ENCODE results near the gene PTPRO. TPM values are rescaled to one million over a fixed set of nuclear protein-coding genes. Genes with fewer than 3 reads are reported as not detected.

PTPRO gene
- total RNA-seq, 1 donor from 2014 or later, result 10.6 TPM

DNA sequence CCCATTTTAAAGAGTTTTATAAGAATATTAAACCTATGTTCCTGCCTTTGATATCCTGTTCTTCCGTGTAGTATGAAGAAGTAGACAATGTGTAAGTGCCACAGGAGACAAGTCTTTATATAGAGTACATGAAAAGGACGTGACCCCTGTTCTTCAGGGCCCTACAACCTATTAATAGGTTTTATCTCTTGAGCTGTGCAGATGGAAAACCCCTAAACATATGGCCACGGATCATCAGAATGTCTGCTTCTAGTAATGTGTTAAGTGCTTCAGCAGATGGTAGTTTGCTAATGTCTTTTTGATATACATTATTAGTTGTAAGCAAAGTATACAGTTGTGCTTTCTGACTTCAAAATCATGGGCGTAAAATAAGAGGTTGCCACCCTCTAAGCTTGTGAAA is 228.5 kb downstream of the PTPRO start:
- no peaks in the 10 kb centered on the region for H3K27me3 ChIP-seq
- H3K4me1 ChIP-seq, result no peaks in the 10 kb centered on the region
- no peak overlapping the region for H3K4me3 ChIP-seq
- no peak for DNase-seq
- ATAC-seq, result no peak
- intact Hi-C loops (cut with DNase I), result no loop called here
- no peaks in the 10 kb centered on the region for H3K36me3 ChIP-seq
- no peak for TF ChIP-seq CTCF (IDR thresholded peaks at IDR 0.05)
- no peak overlapping the region for H3K27ac ChIP-seq
- H3K9me3 ChIP-seq, result no peaks in the 10 kb centered on the region

DNA sequence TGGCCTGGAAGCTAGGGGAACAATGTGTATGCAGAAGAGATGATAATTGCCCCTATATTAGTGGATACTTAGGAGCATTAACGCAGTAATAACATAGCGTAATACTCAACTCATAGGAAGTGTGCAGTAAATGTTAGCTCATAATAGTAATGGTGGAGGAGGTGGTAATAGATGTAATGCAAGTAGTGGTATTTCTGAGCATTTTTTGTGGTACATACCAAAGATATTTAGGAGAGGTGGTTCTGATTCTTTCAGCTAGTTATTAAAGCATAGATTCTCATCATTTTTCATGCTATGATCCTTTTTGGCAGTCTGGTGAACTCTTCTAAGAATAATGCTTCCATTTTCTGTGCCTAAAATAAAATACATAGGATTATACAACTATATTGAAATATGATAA is 233.1 kb downstream of the PTPRO start:
- Histone ChIP-seq H3K4me1 (no peaks in the 10 kb centered on the region), H3K9me3 (no peaks in the 10 kb centered on the region), H3K27ac (no peak overlapping the region), H3K27me3 (no peaks in the 10 kb centered on the region), H3K4me3 (no peak overlapping the region), H3K36me3 (no peaks in the 10 kb centered on the region)
- TF ChIP-seq CTCF (IDR thresholded peaks at IDR 0.05), result no peak
- DNase-seq, result no peak
- intact Hi-C loops (cut with DNase I), result no loop called here
- ATAC-seq, result no peak

DNA sequence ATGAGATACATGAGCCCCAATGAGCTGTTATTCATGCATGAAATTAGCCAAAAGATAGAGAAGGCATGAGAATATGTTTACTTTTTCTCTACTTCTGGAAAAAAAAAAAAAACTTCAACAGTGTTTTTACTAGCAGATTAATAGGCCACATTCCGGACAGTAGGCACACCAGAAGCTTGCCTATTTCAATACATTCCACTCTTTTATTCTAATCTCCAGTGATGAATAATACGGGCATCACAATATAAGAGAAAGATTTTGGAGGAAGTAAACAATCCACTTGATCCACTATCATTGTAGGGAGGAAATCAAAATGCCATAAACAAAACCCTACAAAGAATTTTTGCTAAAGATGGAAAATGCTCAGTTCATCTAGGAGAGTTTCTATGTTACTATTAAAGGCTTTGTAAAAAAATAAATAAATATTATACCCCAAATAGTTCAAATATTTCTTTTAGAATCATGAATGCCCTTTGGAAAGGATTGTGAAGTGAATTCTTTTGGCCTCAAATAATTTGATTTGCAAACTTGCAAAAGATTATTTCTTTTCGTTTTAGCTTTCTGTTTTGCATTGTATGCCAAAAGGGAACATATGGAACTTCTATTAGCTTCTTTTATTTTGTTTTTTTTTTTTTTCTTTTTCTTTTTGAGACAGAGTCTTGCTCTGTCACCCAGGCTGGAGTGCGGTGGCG is 234.2 kb downstream of the PTPRO start:
- ATAC-seq (no peak), DNase-seq (no peak)
- intact Hi-C loops (cut with DNase I), result no loop called here
- Histone ChIP-seq H3K27me3 (no peaks in the 10 kb centered on the region), H3K27ac (no peak overlapping the region), H3K4me3 (no peak overlapping the region), H3K9me3 (no peaks in the 10 kb centered on the region), H3K36me3 (no peaks in the 10 kb centered on the region), H3K4me1 (no peaks in the 10 kb centered on the region)
- TF ChIP-seq CTCF (IDR thresholded peaks at IDR 0.05), result no peak

DNA sequence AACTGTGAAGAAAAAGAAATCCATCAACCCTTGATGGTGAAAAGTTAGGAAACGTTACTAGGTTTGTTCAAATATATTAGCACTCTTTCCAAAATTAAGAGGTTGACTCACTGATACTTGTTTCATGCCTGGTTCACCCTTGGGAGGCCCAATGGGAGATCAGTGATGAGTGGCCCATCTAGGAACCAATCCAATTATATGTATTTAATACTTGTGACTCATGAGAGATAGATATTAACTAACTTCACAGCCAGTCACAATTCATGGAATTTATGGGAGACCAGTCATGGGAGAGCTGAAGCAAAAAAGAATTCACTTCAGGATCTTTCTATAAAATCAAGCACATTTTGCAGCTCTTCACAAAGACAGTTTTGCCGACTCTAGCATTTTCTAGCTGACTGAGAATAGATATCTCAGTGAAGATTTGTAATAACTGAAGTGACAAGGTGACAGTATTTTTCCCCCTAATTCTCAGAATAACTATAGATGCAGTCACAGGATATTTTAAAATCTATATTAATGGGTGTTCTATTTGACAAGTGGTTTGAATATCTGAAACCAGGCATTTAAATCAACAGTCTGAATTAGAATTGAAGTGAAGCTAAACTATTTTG is 236.7 kb downstream of the PTPRO start:
- H3K4me1 ChIP-seq, result peaks cover 4% of the 10 kb centered on the region
- DNase-seq, result no peak
- ATAC-seq, result no peak

DNA sequence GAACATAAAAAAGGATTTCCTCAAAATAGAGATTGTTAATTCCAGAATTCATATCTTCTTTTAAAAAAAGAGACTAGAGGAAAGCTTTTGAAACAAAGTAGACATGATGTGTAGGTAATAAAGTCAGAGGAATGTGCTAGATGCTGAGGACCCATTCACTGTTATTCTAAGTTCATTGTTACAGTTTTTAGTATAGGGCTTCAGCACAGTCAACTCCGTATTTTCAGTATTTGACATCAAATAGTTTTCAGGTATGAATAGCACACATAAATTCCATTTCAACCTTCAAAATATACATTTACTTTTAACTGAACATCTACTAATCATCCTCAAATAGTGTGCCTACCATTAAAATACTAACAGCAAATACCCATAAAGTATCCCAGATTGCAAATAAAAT is 239.1 kb downstream of the PTPRO start:
- intact Hi-C loops (cut with DNase I), result no loop called here
- Histone ChIP-seq H3K27me3 (no peaks in the 10 kb centered on the region), H3K36me3 (no peaks in the 10 kb centered on the region), H3K4me1 (peaks cover 4% of the 10 kb centered on the region), H3K9me3 (no peaks in the 10 kb centered on the region), H3K27ac (no peak overlapping the region), H3K4me3 (no peak overlapping the region)
- no peak for DNase-seq
- no peak for ATAC-seq
- TF ChIP-seq CTCF (IDR thresholded peaks at IDR 0.05), result no peak

More for the DNA sequence above, 236.7 kb downstream of the PTPRO start:
- H3K27ac ChIP-seq, result no peak overlapping the region
- no peak for TF ChIP-seq CTCF (IDR thresholded peaks at IDR 0.05)
- H3K27me3 ChIP-seq, result no peaks in the 10 kb centered on the region
- no peaks in the 10 kb centered on the region for H3K9me3 ChIP-seq
- no peak overlapping the region for H3K4me3 ChIP-seq
- intact Hi-C loops (cut with DNase I), result no loop called here
- H3K36me3 ChIP-seq, result no peaks in the 10 kb centered on the region
